Measurements from ENCODE around the gene CDKN2AIPNL.
"Not testable (repeated sequence)": the region's sequence is repeated elsewhere in the genome, so short reads cannot be mapped to it uniquely, and the experiment has no call there.

The CDKN2AIPNL gene

GRCh38 chr5:134398609-134399155, 13.0 kb downstream of the CDKN2AIPNL start:
- DNase-seq (ENCODE audit: low read depth in 2 of 2), result no peak

GRCh38 chr5:134397196-134397595, 14.5 kb downstream of the CDKN2AIPNL start:
- no peak for DNase-seq (ENCODE audit: low read depth in 2 of 2)

GRCh38 chr5:134396274-134396673, 15.4 kb downstream of the CDKN2AIPNL start:
- no peak for DNase-seq (ENCODE audit: low read depth in 2 of 2)

GRCh38 chr5:134394932-134395331, 16.7 kb downstream of the CDKN2AIPNL start:
- no peak for DNase-seq (ENCODE audit: low read depth in 2 of 2)

- DNase-seq (ENCODE audit: low read depth in 2 of 2), result no peak
Measured at GRCh38 chr5:134392301-134392700, 19.4 kb downstream of the CDKN2AIPNL start.

GRCh38 chr5:134387443-134387842, 24.2 kb downstream of the CDKN2AIPNL start:
- DNase-seq (ENCODE audit: low read depth in 2 of 2), result no peak

- no peak for DNase-seq (ENCODE audit: low read depth in 2 of 2)
Measured at GRCh38 chr5:134383980-134384697, 27.5 kb downstream of the CDKN2AIPNL start.

- DNase-seq (ENCODE audit: low read depth in 2 of 2), result not testable (repeated sequence)
Measured at GRCh38 chr5:134382204-134382603, 29.5 kb downstream of the CDKN2AIPNL start.

GRCh38 chr5:134380346-134380745, 31.3 kb downstream of the CDKN2AIPNL start:
- no peak for DNase-seq (ENCODE audit: low read depth in 2 of 2)

- no peak for DNase-seq (ENCODE audit: low read depth in 2 of 2)
Measured at GRCh38 chr5:134374232-134374631, 37.4 kb downstream of the CDKN2AIPNL start.

- not testable (repeated sequence) for DNase-seq (ENCODE audit: low read depth in 2 of 2)
Measured at GRCh38 chr5:134373633-134374032, 38.0 kb downstream of the CDKN2AIPNL start.

- DNase-seq (ENCODE audit: low read depth in 2 of 2), result peak; percentile 13 to 25
Measured at GRCh38 chr5:134371834-134372340, 39.8 kb downstream of the CDKN2AIPNL start.

GRCh38 chr5:134370871-134371833, 40.5 kb downstream of the CDKN2AIPNL start, which contains the start of gene UBE2B:
TSS of gene UBE2B (plus strand) at chr5:134371569. CDS start at chr5:134371596, 27 bp downstream.
- peak; percentile 91 to 92 for DNase-seq (ENCODE audit: low read depth in 2 of 2)

GRCh38 chr5:134370311-134370870, 41.3 kb downstream of the CDKN2AIPNL start:
- no peak for DNase-seq (ENCODE audit: low read depth in 2 of 2)

- DNase-seq (ENCODE audit: low read depth in 2 of 2), result no peak
Measured at GRCh38 chr5:134365604-134366003, 46.1 kb downstream of the CDKN2AIPNL start.

GRCh38 chr5:134355681-134356080, 56.0 kb downstream of the CDKN2AIPNL start:
- no peak for DNase-seq (ENCODE audit: low read depth in 2 of 2)
